Activated T-helper 9 cell treated with anti-CD3 and anti-CD28 coated beads, Interleukin-2, amount 50 U/mL, for 16 hours (primary cell): Measurements from ENCODE around the gene SLC39A1.

ENCODE experiments used
- DNase-seq: peaks from one replicate; pipeline ENCODE4 v3.0.0-alpha.2; 2020; ENCODE audit warnings: low read depth

SLC39A1 gene

DNA sequence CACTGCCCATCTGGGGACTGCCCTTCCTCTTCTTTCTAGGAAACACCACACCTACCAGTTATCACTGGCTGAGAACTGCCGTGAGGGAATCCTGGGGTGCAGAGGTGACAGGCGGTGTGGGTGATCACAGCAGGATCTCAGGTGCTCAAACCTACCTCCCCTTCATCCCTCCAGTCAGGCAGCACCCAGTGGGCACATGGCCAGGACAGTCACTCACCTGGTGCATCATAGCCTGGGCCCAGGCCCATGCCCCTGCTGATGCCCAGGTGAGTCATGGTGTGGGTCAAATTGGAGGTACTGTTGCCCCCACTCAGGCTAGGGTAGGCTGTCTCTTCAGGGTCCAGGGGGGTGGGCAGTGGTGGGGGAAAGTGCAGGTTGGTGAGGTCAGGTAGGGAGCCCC, 11.5 kb downstream of the SLC39A1 start:
- DNase-seq = no peak

DNA sequence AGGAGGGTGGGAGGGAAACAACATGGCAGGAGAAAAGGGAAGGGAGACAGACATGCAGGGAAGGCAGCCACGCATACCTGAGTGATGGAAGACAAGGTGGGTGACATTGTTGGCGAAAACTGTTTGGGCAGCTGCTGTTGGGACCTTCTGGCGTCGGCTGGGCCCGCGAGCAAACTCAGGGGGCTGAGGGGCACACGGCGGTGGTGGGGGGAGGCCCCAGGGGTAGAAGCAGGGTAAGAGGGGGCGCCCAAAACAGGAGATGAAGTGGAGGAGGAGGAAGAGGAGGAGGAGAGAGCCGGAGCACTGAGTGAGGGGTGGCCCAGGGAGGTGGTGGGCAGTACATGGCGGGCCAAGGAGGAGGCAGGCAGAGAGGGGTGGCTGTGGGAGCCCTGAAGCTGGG, 12.2 kb downstream of the SLC39A1 start:
- DNase-seq = no peak

DNA sequence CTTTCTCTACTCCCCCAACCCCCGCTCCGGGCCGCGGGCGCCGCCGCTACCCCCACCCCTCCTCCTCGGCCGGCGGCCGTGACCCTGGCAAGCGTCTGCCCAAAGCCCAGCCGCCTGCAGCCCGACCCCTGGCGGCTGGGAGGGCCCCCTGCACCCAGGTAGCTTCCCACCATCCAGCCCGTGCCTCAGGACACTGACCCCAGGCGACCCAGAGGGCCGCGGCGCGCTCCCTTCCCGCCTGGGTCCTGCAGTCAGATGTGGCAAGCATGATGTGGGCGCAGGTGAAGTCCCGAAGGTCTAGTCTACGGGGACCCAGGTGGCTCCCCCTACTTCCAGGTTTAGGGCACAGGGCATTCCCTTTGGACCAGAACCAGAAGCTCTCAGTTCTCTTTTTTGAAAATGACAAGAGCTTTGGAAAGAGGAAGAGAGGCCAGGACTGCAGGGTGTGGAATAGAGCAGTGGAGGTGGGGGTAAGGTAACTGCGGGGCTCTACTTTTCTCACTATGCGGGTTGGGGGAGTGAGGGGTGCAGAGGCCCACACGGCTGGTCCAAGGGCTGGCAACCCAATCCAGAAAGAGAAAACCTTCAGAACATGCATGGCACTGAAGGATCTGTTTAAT, 16.6 kb downstream of the SLC39A1 start, which contains the start of gene DENND4B:
TSS of gene DENND4B (minus strand) at position 97 of the 620 bp plus-strand sequence. CDS start 2,344 bp downstream, outside the sequence.
- DNase-seq = peak; percentile 72

DNA sequence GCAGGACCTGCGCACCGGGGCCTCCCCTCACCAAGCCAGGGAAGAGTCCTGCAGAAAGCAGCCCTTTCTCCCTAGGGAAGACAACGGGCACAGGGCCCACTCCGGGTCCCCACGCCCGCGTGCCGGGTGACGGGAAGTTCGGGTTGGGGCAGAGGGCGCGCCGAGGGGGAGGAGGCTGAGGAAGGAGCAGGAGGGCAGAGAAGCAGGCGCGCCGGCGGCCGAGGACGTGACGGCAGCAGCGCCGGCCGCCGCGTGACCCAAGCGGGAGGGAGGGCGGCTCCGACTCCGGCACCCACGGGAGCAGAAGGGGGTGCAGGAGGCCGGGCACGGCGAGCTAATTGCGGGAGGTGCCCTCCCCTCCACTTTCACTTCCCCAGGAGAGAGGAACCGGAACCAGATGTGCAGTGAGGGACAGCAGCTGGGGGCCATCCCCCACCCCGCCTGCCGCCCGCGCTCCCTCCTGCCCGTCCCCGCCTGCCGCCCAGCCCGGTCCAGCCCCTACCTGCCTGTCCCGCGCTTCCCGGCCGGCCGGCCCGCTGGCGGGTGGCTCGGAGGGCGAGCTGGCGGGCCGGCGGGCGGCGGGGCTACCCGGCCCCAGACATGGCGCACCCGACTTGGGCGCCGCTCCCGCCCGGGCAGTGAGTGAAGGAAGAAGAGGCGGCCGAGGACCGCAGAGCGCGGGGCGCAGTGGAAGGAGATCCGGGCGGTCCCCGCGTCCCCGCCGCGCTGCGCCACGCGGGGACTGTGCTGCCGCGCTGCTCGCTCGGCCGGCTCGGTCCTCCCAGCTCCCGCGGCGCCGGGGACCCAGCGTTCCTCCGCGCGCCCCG, 17.3 kb downstream of the SLC39A1 start:
- DNase-seq = peak; percentile 58

DNA sequence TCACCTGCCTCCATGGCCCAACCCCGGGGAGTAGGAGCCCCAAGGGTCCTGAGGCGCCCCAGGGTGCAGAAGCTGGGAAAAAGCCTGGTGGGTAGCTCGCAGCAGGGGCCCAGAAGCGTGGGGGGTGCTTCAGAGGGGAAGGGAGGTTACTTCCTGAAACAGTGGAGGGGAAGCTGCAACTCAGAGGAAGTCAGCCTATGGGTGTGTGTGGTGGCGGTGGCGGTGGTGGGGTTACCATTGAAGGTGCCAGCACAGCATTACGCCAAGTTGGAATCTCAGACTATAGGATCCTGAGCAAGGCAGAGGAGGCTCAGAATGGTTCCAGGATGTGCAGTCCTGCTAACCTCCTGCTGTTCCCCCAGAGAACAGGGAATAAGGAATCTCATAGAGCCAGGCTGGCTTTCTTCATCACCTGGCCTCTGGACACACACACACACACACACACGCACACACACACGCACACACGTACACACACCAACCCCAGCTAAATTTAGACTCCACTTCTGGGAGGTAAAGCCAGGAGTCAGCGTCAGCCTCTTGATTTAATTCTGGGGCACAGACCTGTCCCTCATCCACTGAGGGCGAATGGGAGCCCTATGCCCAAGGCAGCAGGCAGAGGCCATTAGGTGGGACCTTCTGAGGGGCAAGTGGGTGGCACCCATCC, 18.1 kb downstream of the SLC39A1 start:
- DNase-seq = peak; percentile 58

DNA sequence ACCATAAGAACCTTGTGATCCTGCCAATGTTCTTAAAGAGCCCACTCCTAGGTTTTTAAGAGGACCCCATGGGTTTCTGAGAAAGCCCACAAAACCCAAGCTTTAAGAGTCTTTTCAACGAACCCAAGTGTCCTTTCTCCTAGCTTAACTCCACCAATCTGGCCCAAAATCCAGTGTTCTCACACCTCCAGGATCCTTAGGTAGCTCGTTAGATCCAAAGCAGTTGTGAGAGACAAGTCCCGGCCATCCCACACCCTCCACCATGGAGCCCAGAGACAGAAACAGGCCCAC, 18.6 kb downstream of the SLC39A1 start:
- DNase-seq = no peak

DNA sequence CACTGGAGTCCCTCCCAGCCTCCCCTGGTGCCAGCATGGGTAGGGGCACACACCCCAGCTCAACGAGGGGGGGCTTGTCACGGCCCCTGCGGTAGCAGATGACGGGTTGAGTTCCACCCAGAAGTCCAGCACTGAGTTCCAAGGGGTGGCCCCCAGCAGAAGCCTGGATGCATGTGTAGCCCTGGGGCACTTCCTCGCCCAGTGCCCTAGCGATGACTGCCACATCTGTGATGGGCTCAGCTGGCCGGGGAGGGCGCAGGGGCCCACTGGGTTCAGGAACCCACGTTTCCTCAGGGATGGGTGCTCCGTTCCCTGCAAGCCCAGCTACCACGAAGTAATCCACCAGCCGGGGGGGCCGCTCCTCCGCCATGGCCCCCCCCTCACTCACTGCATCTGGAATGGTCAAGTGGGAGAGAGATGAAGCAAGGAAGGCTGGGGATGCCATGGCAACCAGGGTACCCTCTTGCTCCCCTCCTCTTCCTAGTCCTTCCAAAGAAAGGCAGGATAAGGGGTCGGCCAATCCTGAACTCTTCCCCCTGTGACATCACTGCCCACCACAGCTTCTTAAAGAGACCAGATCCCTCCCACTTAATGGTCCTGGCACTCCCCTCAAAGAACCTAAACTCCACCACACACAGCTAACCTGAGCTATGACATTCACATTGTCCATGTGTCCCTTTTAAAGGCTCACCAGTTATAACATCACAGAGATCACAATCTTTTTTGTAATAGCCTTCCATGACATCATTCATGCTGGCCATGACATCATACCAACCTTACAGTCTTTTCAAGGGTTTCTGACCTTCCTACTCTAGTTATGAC, 19.1 kb downstream of the SLC39A1 start:
- no peak for DNase-seq

DNA sequence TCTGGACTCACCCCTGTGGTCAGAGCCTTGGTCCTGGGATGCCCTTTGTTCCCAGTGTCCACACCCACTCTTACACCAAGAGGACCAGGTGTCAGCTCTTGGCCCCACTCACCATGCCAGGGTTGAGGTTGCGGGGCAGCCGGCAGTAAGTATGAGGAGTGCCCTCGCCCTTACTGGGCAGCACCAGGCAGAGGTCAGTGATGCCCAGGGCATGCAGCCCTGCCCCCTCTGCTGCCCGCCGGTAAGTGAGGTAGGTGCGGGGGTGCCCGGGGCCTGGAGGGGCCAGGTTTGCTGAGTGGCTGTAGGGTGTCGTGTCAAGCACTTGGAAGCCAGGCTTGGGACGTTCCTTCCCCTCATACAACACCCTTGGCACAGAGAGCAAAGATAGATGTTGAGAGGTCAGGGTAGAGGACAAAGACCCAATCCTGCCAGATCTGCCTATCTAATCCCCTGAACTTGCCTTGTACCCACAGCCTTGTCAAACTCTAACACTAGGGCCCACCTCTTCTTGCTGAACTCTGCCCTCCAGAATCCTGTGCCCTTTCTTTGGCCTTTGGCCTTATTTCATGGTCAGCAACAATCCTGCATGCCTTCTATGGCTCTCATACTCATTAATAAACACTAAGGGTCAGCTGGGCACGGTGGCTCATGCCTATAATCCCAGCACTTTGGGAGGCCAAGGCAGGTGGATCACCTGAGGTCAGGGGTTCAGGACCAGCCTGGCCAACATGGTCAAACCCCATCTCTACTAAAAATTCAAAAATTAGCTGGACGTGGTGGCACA, 20.4 kb downstream of the SLC39A1 start:
- no peak for DNase-seq

DNA sequence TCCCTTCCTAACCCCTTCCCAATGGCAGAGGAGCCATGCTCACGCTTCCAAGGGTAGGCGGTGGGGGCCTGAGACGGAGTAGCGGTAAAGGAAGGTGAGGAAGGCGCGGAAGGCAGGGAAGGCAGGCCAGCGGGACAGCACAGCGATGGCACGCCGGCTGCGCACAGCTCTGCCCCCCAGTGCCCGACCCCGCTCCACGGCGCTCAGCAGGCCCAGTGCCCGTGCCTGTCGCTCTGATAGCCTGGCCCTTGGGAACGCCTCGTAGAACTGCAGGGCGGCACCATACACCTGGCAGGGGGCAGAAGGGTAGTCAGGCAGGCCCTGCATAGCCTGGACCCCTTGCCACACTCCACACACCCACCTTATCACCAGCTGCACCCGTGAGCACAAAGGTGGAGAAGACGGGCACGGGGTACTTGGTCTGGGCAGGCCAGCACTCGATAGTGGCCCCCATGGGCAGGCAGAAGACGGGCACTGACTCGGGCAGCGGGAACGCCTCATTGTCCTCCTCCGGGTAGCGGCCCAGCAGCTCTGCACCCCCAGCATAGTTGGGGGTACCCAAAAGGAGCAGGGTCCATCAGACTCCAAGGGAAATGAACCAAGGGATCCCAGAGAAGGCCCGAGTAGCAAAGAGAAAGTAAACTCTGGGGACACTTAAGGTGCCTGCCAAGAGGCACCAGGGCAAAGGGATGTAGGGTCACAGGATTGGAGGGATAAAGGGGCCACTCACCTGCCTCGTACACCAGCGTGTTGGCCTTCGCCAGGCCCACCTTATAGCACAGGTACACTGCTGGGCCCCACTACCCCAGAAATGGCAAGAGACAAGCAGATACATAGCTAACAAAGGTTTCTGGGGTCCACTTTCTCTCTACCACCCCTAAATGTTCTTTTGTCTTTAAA, 21.3 kb downstream of the SLC39A1 start:
- DNase-seq = no peak

DNA sequence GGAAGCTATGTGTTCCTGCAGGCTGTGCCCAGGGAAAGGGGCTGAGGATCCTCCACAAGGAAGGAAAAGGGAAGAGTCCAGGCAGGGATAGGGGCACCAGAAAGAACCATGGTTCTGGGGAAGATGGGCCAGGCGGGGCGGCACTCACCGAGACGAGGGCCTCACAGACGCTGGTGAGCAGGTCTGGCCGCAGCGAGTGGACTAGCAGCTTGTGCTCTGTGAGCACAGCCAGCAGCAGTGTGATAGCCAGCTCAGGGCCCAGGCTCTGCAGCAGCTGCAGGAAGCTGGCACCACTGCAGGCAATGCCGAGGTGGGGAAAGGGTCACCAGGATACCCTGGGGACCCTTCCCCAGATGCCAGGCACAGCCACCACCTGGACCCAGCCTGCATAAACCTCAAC, 22.6 kb downstream of the SLC39A1 start:
- DNase-seq = no peak

DNA sequence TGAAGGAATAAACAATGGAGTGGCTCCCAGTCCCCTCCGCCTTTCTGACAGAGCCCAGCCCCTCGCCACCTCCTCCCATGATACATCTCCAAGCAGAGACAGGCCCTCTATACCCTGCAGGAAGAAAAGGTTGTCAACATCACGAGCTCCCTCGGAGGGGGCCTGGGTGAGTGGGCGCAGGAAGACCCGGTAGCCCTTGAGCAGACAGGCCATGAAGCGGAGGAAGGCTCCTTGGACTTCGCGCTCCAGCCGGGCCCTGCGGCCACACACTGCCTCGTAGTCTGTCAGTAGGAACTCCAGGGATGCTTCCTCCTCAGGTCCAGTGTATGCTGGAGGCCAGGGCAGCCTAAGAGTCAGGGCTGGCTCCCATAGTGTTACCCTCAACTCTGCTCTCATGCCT, 23.9 kb downstream of the SLC39A1 start:
- no peak for DNase-seq

DNA sequence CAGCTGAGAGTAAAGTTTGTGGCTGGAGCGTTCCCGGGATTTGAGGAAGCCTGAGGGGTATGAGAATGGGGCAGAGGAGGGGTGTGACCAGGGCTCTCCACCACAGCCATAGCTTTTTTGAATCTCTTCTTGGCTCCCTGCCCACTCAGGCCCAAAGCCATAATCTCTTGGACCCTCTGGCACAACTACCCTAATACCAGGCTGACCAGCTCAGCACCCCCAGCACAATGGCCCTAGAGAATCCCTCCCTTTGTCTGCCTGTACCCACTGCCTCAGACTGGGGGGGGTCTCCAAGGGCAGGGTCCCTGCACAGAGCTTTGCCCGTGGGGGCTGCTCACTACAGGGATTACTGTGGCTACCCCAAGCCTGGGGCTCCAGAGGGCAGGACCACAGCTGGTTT, 24.3 kb downstream of the SLC39A1 start:
- DNase-seq = no peak

DNA sequence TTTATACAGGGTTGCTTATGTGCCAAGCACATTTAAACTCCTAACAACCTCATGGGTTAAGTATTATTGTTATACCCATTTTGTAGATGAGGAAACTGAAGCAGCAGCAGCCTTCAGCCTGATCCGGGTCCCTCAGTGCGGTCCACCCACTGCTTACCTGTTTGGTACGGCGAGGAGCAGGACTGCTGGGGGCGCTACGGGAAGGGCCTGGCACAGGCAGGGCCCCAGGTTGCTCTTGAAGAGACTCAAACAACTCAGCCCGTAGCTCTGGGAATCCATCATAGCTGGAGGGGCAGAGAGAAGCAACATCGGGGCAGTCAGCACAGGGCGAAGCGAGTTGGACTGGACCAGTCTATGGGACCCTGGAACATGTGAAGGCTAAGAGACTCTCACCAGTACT, 26.0 kb downstream of the SLC39A1 start:
- no peak for DNase-seq

DNA sequence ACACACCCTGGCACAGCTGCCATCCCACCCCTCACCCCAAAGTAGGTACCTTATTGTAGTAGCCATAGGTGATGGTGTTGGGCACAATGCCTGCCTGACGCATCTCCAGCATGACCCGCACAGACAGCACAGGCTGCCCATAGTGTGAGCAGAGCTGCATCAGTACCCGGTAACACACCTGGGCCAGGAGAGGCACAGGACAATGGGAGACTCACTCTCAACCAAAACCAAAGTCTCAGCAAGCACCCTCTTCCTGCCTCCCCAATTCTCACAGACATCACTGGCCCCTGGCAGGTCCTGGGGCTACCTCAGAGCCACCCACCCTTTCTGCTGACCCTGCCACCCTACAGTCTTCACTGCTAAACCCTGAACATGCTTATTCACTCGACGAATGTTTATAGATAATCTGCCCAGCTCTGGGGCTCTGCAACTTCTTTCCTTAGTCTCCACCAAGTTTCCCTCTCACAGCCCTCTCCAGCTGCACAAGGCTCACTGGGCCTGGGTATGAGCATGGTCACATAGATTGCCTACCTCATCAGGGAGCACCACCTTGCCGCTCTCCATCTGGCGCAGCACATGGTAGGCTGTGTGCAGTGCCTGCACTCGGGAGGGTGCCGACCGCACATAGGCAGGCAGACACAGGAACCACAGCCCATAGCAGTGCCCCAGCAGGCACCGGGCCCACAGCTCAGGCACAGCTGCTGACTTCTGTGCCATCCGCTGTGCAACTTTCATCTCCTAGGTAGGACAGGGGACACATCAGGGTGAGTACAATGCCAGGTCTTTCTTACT, 27.1 kb downstream of the SLC39A1 start:
- DNase-seq = no peak

DNA sequence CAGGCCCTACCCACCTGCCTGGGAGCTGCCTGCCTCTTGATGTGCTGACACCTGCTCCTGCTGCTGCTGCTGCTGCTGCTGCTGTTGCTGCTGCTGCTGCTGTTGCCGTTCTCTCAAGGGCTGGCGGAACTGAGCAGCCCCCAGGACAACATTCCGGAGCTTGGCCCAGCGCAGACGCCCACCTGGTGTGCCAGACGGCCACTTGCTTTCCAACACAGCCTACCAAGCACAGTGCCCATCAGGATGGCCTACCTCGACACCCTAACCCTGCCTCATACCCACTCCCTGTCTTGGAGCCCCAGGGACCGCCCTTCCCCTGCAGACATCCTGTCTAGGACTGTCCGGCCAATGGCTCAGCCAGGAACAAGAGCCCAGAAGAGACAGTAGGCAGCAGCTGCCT, 28.6 kb downstream of the SLC39A1 start:
- DNase-seq = no peak

DNA sequence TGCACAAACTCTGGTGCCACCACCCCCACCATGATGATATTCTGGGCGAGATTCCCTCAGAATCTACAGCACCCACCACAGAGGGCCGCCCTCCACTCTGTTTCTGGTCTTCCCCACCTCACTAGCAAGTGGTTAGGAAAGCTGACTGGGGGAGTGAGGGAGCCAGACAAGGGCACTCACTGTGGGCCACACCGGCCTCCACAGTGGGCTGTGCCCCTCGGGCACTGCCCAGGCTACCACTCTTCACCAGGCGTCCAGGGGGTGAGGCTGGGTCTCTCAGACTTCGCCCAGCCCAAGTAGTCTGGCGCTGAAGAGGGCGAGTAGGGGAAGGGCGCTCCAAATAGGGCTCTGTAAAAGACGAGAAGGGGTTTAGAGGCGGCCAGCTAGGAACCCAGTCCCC, 29.4 kb downstream of the SLC39A1 start:
- no peak for DNase-seq

DNA sequence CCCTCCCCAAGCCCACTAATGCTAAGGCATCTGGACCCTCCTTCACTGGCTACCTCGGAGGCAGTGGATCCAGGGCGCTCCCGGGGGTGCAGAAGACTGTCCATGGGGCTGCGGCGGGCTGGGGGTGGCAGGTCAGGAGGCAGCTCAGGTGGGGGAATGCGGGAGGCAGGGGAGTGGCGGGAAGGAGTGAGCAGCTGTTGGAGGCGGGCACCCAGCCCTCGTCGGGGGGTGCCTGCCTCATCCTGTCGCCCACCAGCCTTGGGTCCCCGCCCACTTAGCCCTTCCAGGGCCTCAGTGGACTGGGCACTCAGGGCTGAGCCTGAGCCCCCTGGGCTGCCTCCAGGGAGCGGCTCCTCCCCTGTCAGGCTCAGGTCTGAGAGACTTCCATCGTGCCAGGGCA, 29.9 kb downstream of the SLC39A1 start:
- DNase-seq = no peak

DNA sequence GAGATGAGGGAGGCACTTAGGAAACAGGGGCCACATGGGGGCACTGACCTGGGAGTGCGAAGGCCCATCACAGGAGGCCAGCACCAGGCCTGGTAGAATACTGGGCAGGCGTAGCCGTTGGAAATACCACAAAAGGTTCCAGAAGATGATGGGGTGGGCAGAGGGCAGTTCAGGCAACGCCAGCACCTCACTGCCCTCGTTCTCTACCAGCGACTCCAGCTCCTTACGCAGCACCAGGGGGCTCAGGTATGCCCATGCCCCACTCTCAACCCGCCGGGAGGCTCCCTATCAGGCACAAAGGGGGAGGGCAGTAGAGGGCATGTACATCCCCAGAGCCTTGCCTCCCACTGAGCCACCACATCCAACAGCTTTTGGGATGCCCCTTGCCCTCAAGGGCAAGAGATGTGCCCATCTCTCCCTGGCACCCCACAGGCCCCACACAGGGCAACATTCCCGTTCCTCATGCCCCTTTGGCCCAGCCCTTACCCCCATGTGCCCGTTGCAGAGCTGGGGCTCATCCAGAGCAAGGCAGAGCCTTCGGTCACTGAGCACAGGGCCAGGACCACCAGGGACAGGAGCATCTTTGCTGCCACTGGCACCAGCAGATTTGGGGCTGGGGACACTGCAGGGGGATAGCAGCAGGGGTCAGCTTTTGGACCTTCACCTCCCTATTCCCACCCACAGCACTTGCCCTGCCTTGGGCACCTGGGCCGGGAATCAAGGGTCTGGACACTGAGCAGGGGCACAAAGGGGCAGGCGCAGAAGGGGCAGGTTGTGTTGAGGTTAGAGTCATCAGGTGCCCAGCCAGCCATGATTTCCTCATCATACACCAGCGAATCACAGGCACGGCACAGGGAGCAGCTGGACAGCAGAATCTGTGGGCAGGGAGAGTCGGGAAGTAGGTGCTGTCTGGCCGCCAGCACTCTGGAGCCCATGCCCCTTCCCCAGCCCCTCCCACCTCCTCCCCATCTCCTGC, 30.9 kb downstream of the SLC39A1 start:
- DNase-seq = no peak
